GM19099 (cell line): ENCODE measurements around the gene NEDD4L.
A peak's percentile ranks its signal among the peaks of the same experiment; 100 is the strongest.

Experiments used
- POLR2A ChIP-seq: IDR thresholded peaks from 3 replicates; pipeline ENCODE4 v1.6.1; 2011; ENCODE audit warnings: low read depth; ENCODE audit not compliant: insufficient read length; ENCODE audit errors: extremely low read depth

NEDD4L gene

DNA sequence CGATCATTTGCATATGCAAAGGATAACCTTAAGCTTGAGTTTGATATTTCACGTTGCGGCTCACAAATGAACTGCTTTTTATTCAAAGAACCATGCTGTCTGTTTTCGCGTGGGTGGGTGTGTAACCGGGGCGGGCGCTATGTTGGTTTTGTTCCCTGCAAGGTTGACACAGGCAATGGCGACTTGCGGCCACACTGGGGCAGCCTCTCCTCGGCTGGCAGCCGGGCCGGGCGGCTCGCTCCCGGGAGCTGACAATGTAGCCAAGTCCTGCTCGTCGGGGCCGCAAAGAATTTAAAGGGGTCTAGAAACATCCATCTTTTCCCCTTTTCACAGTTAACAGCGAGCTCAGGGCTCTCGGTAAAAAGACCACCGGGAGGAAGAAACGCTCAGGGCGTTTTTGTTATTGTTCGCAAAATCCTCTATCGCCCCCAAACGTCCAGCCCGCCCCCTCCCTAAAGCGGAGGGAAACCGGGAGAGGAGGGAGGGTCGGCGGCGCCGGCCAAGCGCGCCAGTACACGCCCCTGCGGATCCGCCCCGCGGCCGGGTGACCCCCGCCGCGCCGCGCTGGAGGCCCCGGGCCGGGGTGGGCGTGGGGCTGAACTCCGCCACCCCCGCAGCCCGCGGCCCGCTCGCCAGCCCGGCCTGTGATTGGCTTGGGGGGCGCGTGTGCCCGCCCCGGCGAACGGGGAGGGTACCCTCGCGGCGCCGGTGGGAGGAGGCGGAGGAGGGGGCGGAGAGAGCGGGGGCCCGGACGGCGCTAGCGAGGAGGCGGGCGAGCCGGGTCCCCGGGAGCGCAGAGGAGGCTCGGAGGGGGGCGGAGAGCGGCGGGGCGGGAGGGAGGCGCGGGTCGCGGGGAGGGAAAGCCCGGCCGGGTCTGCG lies at the start of gene NEDD4L:
Gene NEDD4L (plus strand): TSS at position 736 of the 879 bp plus-strand sequence. CDS start 435 bp downstream, outside the sequence.
- peak; percentile 46 for TF ChIP-seq POLR2A

DNA sequence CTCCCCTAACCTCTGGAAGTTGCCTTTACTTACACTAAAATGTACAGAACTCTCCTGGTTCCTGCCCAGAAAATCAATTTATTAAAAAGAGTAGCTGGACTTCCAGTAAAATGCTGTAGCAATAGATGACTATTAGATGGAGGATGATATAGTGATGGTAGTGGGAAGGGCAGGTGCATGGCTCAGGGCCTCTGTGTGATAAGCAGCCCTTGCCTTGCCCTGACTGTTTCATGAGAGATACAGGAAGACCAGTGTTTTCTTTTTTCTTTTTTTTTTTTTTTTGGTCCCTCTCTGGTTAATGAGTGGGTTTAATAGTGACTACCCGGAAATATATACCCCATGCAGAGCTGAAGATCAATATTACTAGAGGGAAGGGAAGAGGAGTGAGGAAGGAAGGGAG lies 48.7 kb upstream of the NEDD4L start:
- TF ChIP-seq POLR2A = no peak

DNA sequence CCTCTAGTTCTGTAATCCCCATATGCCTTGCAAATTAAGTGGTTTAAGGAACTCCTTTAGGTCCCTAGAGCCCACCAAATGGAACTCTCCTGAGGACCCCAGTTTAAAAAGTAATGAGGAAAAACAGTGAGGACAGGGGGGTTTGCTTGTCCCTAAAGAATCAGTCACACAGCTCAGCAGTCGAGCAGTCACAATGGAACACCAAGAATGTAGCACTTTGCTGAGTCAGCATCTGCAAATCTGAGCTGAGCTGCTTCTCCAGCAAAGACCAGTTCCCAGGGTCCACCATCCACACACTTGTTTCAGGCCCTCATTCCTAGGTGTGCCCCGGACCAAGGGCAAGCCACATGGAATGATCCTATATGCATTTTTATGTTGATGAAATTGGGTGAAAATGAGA lies 46.2 kb upstream of the NEDD4L start:
- TF ChIP-seq POLR2A = no peak

DNA sequence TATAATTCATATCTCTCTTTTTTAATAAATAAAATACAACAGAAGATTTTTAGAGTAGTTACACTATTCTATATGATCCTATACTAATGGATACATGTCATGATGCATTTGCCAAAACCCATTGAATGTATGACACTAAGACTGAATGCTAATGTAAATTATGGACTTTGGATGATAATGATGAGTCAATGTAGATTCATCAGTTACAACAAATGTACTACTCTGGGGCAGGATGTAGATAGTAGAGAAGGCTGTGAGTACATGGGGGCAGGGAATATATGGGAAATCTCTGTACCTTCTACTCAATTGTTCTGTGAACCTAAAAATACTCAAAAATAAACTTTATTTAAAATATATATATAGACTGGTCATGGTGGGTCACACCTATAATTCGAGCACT lies 45.6 kb upstream of the NEDD4L start:
- no peak for TF ChIP-seq POLR2A

DNA sequence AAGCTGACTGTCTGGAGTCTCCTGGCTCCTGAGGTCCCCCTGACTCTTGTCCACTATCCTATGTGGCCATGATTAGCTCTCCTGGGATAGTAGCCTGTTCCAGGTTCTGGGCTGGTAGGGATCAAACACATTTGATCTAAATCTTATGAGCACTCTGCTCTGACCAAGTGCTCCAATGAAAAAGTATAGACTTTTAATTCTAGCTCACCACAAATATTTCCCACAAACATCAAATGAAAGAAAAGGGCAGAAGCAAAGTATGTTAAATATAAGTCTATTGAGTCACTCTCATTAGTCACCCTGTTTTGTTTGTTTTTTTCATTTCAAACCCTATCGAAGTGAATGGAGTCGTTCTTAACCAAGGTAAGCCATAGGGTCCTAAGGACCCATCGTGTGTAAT lies 39.7 kb upstream of the NEDD4L start:
- TF ChIP-seq POLR2A = no peak

DNA sequence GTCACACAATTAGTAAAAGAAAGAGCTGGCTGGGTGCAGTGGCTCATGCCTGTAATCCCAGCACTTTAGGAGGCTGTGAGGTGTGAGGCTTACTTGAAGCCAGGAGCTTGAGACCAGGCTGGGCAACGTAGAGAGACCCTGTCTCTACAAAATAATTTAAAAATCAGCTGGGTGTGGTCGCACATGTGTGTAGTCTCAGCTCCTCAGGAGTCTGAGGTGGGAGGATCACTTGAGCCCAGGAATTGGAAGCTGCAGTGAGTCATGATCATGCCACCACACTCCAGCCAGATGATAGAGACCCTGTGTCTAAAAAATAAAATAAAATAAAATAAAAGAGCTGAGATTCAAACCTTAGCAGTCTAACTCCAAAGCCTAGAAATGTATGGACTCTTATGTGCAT lies 39.0 kb upstream of the NEDD4L start:
- no peak for TF ChIP-seq POLR2A

DNA sequence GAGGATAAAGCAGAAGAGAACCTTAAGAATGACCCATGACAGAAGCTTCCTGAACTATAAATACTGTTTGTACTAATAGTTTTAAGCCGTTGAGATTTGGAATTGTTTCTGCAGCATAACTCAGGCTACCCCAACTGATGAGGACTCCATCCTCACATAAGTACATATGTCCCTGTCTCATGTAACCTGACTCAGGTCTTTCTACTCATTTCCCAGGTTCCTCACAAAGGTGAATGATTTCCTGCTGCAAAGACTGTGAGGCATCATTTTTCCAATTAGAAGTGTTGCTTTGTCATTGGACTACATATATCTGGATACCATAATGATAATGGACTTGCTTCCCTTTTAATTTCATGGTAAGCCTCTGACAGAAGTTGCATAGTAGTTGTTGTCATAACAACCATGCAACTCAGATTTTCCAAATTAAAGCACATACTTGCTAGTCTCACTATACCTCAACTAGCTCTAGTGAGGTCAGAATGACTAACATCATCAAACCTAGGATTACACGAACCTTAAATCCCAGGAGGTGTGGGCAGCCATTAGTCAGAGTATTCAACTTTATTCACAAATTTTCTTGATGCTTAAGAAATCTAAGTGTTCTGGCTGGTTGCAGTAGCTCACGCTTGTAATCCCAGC lies 38.0 kb upstream of the NEDD4L start:
- TF ChIP-seq POLR2A = no peak

DNA sequence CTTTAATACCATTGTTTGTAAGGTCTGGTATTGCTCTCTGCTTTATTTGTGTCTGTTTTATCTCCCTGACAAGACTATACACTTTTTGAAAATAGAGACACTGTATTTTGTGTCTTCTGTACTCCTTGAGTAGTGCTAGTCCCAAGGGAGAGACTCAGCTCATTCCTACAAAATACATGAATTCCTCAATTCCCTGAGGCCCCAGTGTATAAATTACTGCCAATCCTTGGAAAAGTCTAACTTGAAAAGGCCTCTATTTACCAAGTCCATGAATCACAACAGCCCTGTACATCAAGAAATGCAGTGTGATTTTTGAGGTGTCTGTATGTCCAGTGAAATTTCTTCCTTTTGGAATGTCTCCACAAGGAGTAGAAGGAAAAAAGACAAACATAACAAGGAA lies 34.9 kb upstream of the NEDD4L start:
- TF ChIP-seq POLR2A = no peak

DNA sequence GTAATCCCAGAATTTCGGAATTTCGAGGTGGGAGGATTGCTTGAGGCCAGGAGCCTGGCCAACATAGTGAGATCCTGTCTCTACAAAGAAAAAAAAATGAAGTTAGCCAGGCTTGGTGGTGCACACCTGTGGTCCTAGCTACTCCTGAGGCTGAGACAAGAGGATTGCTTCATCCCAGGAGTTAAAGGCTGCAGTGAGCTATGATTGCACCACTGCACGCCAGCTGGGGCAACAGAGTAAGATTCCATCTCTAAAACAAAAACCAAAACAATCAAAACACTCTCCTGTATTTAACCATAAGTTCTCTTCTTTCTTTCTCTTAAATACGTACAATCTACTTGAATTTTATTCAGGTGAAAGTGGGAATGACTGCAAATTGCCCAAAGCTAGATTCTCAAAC lies 33.8 kb upstream of the NEDD4L start:
- TF ChIP-seq POLR2A = no peak

DNA sequence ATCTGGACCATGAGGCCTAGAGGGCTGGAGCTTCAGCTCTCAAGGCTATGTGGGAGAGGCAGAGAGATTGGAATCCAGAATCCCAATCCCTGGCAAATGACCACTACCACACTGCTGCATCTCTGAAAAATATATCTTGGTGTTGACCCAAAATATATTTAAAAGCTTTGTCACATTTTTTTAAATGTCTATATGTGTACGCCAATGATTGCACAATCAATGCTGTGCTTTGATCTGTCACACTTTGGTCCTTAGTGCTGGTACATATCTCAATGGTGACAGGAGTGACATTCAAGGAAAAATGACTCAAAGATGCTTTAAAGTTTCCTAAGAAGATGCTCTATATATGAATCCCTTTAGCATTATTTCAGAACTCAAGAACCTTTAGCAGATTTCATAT lies 31.7 kb upstream of the NEDD4L start:
- no peak for TF ChIP-seq POLR2A

DNA sequence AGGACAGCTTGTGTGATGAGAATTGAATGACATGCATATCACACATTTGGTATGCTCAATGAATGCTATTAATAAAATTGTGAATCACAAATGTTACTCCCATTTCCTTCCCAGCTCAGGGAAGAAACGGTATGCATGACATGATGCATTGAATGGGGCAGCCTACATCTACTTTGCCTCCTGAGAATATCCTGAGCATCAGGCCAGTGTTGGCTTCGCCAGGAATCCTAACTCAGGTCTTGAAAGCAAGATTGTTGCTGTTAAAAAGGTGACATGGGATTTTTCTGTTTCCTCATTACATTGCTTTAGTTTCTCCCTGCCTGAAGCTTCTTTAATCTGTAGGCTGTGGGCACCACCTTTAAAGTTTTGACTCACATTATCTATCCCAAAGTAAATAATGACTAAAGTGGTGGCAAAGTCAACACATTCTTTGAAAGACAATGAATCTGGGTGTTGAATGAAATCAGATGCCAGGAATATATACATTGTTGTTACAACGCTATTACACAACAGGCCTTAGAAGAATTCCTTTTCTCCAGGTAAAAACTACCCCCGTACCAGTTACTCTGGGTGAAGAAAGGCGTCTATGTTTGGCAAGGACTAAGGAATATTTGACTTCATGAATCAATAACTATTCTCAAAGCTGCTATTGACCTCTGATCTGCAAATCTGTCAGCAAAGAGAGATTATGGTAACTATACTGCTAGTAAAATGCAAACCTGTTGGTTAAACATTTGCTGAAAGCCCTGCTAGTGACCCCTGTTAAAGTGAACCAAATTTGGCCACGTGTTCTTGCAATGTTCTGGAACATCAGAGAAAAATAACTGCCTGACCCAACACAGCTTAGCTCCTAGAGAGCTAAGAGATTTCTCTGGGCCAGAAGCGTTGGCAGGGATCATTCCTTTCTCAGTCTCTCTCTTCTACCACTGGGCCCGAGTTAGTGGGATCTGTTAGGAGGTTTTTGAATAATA lies 30.5 kb upstream of the NEDD4L start:
- no peak for TF ChIP-seq POLR2A

DNA sequence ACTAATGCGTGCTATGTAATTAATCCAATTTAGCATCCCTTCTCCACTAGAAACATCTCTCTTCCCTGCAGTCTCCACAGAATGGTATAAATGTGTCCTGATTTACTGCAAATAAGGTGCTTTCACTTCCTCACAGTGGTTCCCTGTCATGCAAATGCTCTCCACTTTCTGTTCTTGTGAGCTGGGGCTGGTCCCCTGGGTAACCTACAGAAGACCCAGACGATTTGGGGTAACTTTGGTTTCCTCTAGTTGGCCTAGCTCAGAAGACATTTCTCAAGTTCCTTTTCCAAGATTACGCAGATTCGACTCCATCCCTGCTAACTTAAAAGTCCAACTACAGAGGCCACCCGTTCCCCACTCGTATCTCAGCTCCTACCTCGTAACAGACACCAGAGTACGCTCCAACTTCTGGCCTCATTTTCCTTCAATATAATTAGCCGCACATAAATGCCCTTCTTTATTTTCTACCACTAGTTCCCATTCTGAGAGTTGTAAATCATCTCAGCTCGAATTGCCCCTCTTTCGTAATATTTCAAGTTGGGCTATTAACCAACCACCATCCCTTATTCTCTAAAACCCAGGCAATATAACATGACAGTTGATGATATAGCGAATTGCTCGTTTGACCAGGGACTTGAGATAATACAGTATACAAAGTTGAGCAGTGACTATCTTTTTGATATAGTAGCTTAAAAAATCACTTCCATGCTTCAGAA lies 28.8 kb upstream of the NEDD4L start:
- TF ChIP-seq POLR2A = no peak

DNA sequence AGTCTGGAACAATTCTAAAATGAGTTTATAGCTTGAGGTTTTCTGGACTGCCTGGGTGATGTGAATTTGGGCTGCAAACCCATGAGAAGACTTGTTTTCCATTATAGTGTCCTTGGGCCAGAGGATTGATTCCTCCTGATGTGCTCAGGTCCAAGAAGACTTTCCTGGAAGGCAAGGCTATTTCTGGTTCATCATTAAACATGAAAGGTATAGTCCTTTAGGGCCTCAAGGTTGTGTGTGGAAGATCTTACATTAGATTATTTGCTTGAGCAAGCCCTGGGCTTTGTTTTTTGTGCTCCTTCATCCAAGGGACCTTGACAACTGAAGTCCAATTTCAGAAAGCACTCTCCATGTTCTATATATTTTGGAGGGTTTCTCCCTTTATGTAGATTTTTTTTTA lies 26.8 kb upstream of the NEDD4L start:
- TF ChIP-seq POLR2A = no peak

DNA sequence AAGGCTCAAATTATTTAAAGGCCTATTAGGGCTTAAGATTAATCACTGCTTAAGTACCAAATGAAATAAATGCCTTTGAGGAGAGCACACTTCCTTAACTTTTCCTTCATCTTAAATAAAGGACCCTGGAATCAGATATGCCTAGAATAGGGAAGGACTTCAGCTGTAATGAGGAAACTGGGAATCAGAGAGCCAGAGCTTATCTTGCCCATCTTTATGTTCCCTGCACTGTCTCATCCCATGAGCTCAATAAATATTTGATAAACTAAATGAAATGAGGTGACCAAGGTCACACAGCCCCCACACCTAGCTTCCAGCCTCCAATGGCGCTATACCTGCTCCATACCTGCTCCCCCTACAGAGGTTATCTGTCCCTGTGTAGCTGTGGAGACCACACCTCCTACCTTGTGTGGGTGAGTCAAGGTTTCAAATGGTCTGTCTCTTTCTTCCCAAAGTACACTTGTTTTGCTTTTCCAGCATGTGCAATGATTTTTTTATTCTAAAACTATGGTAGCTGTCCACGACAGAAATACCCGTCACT lies 23.4 kb upstream of the NEDD4L start:
- TF ChIP-seq POLR2A = no peak
